Measurements from ENCODE around the gene CLUH.

The CLUH gene

DNA sequence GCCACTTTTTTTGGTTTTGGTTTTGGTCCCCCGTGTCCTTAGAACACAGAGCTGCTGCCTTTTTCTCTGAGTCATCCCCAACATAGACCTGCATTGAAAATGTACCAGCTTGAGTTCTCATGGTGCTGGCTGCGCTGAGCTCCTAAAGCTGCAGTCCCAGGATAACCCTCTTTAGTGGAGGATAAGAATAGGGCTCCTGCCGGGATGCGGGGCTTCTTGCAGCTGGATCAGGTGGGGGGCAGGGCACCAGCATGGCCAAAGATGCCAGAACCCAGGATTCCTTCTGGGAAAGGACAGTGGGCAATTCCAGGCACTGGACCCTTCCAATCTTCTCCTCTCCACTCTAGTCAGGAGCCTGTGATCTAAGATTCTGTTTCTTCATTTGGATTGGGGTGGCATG, 8.3 kb upstream of the CLUH start:
- no peak for DNase-seq

DNA sequence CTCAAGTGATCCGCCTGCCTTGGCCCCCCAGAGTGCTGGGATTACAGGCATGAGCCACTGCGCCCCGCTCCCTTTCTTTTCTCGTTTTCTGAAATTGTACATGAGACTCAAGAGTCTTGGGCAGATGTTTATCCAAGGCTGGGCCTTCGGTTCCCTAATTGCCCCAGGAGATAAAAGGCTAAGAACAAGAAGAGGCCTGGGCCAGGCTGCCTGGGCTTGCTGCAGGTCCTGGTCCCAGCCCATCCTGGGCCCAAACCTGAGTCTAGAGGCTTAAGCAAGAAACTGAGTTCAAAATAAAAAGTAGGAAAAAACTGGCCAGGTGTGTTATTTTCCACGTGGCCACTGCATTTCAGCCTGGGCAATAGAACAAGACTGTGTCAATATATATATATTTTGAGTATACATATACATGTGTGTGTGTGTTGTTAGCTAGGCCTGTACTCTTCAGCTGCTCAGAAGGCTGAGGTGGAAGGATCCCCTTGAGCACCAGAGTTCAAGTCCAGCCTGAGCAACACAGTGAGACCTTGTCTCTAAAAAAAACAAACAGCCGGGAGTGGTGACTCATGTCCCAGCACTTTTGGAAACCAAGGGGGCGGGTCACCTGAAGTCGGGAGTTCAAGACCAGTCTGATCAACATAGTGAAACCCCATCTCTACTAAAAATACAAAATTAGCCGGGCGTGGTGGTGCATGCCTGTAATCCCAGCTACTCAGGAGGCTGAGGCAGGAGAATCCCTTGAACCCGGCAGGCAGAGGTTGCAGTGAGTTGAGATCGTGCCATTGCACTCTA, 6.8 kb upstream of the CLUH start:
- DNase-seq: no peak

GRCh38 chr17:2716649-2717048, 5.1 kb upstream of the CLUH start:
- no peak for DNase-seq

GRCh38 chr17:2713881-2714280, 2.3 kb upstream of the CLUH start:
- DNase-seq: no peak

GRCh38 chr17:2712300-2713043, 908 bp upstream of the CLUH start:
- no peak for DNase-seq

GRCh38 chr17:2710803-2711607, 559 bp downstream of the CLUH start:
- no peak for DNase-seq

DNA sequence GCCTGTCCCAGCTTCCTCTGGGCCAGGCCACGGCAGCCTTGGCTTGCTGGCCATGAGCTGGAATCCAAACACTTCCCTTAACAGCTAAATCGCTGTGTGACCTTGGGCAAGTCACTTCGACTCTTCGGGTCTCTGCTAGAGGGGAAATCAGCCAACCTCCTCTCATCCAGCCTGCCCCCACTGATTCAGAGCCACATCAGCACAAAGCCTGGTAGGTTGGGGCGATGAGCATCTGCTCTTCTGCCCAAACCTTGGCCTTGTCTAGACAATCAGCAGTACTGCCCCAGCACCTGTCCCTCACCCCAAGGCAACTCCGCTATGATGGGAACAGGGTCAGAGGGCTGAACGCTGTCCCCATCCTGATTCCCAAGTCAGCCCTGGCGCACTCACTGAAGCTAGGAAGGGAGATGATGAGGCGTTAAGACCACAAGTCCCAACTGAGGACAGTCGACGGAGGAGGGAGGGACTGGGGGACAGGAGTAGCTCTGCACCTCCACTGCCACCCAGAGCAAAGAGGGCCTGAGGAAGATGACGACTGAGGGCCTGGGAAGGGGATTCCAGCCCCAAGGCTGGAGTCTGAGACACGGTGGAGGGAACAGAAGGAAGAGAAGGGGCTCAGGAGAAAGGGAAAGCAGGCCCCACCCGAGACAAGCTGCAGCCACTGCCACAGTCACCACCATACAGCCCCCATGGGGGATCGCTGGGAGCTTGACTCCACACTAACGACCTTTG, 1.3 kb downstream of the CLUH start:
- DNase-seq: no peak

- DNase-seq: no peak
Observed at GRCh38 chr17:2709183-2709661, 2.3 kb downstream of the CLUH start.

DNA sequence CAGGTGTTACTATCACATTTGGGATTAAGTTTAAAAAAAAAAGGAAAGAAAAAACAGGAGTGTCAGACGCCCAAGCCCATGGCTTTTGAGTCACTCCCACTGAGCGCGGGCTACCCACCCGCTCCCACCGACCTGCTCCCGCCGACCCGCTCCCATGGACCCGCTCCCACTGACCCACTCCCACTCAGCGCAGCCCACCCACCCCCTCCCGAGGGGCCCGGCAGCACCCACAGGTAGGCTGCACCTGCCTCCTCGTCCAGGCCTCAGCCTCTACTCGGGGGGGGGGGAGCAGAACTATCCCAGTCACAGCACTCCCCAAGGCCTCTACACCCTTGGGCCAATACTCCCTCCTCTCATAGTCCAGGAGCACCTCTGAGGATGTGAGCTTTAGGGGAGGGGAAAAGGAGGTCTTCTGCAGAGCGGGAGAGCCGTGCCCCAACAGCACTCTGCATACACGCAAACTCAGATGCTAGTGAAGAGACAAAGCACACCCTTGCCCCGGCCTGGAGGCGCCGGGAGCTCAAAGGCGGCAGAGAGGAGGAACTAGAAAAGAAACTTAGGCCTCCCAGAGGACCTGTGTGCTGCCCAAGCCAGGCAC, 2.9 kb downstream of the CLUH start:
- no peak for DNase-seq

GRCh38 chr17:2707721-2708584, 3.6 kb downstream of the CLUH start:
- no peak for DNase-seq

GRCh38 chr17:2706911-2707510, 4.6 kb downstream of the CLUH start:
- no peak for DNase-seq

GRCh38 chr17:2705888-2706795, 5.4 kb downstream of the CLUH start:
- DNase-seq: no peak

- DNase-seq: no peak
Observed at GRCh38 chr17:2705263-2705662, 6.3 kb downstream of the CLUH start.

GRCh38 chr17:2704890-2705248, 6.7 kb downstream of the CLUH start:
- DNase-seq: no peak

GRCh38 chr17:2704031-2704889, 7.3 kb downstream of the CLUH start:
- DNase-seq: no peak

GRCh38 chr17:2703606-2704005, 8.0 kb downstream of the CLUH start:
- no peak for DNase-seq

GRCh38 chr17:2703181-2703580, 8.4 kb downstream of the CLUH start:
- no peak for DNase-seq

DNA sequence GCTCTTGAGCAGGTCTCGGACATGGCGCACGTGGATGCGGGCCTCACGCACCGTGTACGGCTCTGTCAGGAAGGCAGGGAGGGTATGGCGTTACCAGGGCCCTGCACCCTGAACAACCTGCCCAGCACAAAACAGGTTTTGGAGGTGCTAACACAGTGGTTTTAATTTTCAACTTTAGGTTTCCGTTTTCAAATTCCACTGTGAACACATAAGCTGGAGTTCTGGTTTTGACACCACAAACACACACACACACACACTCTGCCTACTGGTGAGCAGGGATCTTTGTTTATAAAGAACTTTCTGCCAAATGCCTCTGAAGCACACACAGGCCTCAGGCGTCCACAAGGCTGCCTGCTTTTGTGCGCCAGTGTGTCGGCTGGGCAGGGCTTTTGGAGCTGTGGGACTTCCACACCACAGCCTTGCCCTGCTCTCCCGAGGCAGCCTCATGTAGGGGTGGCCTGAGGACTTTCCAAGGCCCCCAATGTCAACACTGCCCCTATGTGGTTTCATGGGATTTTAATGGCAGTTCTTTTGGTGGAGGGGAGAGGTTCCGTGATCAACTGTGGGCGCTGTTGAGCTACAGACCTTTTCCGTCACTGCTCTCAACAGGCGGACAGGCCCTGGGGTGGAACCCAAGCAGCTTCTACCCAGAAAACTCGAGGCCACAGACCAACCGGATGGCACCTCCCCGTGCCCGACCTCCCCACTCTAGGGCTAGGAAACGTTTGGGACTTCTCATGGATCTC, 9.4 kb downstream of the CLUH start:
- DNase-seq: no peak
